Bronchus fibroblast of lung (primary cell): Measurements from ENCODE around the gene BDP1. TPM values are rescaled to one million over a fixed set of nuclear protein-coding genes. Genes with fewer than 3 reads are reported as not detected.

Experiments used
- total RNA-seq: library from RNA; depleted of rRNA; stranded (reverse); fragments of >200 nt; gene quantifications from 2 replicates; pipeline ENCODE4 v1.2.3, GENCODE V29; 2015

The BDP1 gene, protein sequence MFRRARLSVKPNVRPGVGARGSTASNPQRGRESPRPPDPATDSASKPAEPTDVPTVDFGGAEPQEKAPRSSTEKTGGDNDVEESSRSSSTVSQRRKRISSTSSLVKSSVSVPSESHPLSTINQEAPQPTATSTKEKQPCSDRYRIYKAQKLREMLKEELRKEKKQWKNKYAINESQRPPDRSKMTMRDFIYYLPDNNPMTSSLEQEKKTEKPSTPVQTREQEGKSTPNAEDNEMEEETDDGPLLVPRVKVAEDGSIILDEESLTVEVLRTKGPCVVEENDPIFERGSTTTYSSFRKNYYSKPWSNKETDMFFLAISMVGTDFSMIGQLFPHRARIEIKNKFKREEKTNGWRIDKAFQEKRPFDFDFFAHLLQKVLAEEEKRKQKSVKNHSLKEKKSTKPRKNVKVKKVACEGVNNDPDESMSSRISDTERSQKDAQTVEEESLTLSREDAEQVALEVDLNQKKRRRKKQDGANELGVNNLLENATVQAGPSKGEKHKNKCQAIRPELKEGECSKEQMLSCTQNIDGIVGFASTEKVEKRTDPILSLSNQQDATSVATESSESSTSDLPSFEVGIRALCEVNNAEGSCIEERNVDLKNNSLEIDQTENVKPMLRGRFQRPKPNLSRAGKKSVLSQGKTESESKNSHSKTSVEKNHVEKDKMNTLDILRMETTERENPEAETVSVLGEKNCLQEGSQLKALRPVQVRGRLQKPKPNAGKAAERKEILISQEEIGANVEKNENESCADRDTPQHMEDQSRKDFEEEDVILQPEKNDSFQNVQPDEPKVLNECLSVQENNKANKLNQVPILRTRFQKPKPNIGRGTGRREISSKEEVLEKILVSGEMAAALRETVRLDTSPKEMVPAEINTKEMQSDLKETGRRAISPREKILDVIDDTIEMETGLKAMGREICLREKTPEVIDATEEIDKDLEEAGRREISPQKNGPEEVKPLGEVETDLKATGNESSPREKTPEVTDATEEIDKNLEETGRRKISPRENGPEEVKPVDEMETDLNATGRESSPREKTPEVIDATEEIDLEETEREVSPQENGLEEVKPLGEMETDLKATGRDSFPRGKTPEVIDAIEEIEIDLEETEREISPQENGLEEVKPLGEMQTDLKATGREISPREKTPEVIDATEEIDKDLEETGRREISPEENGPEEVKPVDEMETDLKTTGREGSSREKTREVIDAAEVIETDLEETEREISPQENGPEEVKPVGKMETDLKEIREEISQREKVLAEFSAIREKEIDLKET (N-terminal part only)
- 7.0 and 9.2 TPM in 2 replicates for total RNA-seq

DNA sequence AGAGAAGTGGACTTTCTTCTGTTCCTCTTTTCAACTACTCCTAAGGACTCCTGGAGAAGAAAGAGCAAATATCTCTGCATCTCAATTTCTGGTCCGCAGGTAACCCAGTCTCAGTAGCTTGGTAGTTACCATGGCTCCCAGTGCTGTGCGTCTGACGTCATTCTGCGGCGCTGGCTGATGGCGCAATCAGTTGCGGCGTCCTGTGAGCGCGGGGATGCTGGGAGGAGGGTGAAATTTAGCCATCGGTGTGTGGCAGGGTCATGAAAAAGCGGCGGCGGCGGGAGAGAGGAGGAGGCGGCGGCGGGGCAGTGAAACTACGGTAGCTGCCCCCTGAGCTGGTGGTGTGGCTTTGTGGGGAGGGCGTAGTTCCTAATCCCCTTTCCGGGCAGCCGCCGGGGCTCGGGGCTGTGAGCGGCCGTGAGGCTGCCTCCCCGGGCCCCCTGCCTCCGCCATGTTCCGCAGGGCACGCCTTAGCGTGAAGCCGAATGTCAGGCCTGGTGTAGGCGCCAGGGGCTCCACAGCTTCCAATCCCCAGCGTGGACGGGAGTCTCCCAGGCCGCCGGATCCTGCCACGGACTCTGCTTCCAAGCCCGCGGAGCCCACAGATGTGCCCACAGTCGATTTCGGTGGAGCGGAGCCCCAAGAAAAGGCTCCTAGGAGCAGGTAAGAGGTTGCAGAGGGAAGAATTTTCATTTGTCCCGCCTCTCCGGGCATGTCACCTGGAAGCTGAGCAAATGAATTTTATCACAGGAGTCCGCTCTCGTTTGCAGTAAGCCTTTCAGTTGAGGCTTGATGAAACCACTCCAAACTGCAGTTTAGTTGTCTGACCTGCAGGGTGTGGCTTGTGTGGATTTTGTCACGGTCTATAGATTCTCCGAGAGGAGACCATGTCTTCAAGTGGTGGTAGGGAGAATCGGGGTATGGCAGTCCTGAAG is at the start of gene BDP1:
Gene BDP1, plus strand, starts transcription at position 225 of the 935 bp plus-strand sequence. Its CDS starts 227 bp downstream, at position 452.

DNA sequence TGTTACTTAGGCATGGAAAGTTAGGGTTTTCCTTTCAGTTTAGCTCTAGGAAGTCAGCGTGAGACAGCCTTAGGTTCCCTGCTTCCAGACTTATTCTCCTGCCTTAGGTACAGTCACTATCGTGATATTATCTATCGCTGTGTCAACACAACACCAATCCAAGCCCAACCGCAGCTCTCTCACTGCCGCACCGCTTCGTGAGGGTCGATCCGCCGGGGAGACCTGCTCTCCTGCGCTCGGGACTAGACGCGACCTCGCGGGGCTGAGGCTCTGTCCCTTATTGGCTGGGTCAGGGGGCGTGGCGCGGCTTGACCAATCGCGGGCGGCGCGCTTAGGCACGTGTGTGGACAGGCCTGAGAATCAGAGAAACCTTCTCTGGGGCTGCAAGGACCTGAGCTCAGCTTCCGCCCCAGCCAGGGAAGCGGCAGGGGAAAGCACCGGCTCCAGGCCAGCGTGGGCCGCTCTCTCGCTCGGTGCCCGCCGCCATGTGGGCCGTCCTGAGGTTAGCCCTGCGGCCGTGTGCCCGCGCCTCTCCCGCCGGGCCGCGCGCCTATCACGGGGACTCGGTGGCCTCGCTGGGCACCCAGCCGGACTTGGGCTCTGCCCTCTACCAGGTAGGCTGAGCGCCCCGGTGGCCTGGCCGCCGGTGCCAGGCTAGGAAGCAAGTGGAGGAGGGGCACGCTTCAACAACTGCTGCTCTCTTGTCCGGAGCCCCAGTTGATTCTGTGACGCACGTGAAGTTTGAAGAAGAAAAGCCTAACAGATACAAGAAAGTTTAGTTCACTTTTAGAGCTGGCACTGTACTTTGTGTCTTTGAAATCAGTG is 131.7 kb downstream of the BDP1 start, which contains the start of gene MCCC2:
Gene MCCC2, plus strand, starts transcription at position 400 of the 825 bp plus-strand sequence. Its CDS starts 86 bp downstream, at position 486.

Other genes with a start within 250 kb of the BDP1 start
- gene MCCC2, start 131.7 kb downstream of the BDP1 start, total RNA-seq, result 25.1 and 33.1 TPM in 2 replicates